HG03025 (cell line): Measurements from ENCODE around the gene GOLGA6A.

Experiments used
- ATAC-seq: cut with Tn5 transposase; IDR thresholded peaks from one replicate; pipeline ENCODE4 v1.9.1; 2021; ENCODE audit warnings: mild to moderate bottlenecking, moderate library complexity; ENCODE audit not compliant: unreplicated experiment, low FRiP score

GOLGA6A gene

GRCh38 chr15:74037171-74038117 is 44.9 kb downstream of the GOLGA6A start:
- ATAC-seq, result no peak

- no peak for ATAC-seq
These were observed 45.8 kb downstream of the GOLGA6A start for GRCh38 chr15:74036271-74037170.

DNA sequence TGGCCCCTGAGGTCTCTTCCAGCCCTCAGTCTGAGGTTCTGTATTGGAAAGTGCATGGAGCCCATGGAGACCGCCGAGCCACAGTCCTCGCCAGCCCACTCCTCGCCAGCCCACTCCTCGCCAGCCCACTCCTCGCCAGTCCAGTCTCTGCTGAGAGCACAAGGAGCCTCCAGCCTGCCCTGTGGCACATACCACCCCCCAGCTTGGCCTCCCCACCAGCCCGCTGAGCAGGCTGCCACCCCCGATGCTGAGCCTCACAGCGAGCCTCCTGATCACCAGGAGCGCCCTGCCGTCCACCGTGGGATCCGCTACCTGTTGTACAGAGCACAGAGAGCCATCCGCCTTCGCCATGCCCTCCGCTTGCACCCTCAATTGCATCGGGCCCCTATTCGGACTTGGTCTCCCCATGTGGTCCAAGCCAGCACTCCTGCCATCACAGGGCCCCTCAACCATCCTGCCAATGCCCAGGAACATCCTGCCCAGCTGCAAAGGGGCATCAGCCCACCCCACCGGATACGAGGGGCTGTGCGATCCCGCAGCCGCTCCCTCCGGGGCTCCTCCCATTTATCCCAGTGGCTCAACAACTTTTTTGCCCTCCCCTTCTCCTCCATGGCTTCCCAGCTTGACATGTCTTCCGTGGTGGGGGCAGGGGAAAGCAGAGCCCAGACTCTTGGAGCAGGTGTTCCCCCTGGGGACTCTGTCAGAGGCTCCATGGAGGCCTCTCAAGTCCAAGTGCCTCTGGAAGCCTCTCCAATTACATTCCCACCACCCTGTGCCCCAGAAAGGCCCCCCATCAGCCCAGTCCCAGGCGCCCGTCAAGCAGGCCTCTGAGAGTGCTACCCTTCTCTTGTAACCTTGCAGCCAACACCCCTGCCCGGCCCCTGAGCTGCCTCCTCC is 47.0 kb downstream of the GOLGA6A start:
- ATAC-seq, result no peak

- ATAC-seq, result no peak
These were observed 48.1 kb downstream of the GOLGA6A start for GRCh38 chr15:74034206-74034755.

GRCh38 chr15:74032606-74033561 is 49.5 kb downstream of the GOLGA6A start:
- no peak for ATAC-seq

DNA sequence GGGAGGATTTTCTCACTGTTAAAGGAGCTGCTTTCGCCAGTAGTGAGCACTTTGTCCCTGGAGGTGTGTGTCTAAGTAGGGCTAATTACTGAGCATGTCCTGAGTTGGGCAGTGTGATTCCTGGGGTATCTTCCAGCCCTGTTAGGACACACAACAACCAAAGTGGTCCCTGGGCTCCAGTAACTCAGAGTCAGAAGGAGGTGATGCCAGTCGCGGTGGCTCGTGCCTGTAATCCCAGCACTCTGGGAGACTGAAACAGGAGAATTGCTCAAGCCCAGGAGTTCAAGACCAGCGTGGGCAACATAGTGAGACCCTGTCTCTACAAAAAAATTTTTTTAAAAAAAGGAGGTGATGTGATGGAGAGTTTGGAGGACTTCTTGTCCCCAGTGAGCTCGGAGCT is 50.3 kb downstream of the GOLGA6A start:
- no peak for ATAC-seq

GRCh38 chr15:74028646-74029045 is 53.7 kb downstream of the GOLGA6A start:
- ATAC-seq, result no peak

DNA sequence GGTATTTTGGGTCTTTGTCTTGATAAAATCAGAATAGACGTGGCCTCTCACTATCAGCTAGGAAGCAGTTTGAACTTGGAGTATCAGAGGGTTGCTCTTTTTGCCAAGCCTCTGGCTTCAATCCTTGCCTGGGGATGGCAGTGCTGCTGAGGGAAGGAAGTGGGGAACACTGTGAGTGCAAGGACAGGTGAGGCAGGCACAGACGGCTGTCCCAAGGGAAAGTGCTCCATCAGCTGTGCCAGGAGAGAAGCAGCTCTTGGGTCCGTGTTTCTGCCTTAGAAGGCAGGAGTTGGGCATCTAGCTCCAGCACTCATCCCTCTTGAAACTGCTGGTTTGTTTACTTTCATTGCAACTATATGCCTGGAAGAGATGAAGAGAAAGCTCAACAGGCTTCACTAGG is 54.7 kb downstream of the GOLGA6A start:
- ATAC-seq, result no peak

DNA sequence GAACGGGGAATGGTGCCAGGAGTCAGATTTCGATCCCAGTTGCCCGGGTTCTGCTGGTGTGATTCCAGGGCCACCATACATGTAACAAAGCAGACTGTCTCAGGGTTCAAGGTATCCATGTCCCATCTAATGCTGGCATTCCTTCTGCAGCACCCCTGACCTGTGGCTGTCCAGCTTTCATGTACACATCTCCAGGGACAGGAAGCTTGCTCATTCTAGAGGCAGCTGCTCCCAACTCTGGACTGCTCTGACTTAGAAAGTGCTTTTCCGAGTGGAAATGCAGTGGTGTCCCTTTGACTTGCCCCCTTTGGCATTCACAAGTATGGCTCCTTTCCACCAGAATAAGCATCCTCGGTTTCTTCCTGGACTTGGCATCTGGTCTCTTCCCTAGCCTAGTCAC is 56.9 kb downstream of the GOLGA6A start:
- ATAC-seq, result no peak

DNA sequence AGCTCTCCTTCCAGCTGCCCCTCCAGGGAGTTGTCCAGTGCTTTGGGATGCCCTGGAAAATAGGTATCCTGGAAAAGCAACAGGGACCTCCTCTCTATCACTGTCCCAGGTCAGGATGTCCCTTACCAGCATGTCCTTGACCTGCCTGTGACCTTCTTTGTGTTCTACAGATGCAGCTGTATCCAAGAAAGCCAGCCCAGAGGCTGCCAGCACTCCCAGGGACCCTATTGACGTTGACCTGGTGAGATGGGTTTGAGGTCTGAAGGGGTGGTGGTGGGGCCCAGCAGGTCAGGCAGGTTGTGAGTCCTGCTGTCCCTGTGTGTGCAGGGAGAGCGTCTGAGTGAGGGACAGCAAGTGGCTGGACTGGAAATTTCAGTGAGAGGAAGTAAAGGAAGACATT is 57.7 kb downstream of the GOLGA6A start:
- ATAC-seq, result no peak

DNA sequence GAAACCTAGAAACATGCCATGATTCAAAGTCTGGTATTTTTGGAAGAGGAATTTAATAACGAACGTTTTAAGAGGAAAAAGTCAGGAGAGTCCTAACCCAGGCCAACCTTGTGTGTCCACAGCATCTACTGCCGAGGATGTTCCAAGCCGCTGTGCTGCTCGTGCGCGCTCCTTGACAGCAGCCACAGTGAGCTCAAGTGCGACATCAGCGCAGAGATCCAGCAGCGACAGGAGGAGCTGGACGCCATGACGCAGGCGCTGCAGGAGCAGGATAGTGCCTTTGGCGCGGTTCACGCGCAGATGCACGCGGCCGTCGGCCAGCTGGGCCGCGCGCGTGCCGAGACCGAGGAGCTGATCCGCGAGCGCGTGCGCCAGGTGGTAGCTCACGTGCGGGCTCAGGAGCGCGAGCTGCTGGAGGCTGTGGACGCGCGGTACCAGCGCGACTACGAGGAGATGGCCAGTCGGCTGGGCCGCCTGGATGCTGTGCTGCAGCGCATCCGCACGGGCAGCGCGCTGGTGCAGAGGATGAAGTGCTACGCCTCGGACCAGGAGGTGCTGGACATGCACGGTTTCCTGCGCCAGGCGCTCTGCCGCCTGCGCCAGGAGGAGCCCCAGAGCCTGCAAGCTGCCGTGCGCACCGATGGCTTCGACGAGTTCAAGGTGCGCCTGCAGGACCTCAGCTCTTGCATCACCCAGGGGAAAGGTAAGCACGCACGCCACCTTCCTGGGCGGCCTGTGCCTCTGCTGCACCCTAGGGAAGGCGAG is 59.5 kb downstream of the GOLGA6A start:
- no peak for ATAC-seq
